Ascending aorta (tissue), 2 donors: ENCODE data around the gene BBX. TPM values are rescaled to one million over a fixed set of nuclear protein-coding genes. Genes with fewer than 3 reads are reported as not detected.
A peak's percentile ranks its signal among the peaks of the same experiment; 100 is the strongest.

ENCODE experiments used
- DNase-seq, 2 donors: peaks; one replicate each; pipeline ENCODE4 v3.0.0-alpha.2; 2019; ENCODE audit warnings: low spot score in 2 of 2
- H3K27ac ChIP-seq, 2 donors: fragments of 200-600 bp; sonication (generic); one replicate each; pipeline ENCODE4 v1.5.1; 2016 to 2017; ENCODE audit warnings: mild to moderate bottlenecking in 1 of 2
- H3K27me3 ChIP-seq: fragments of 200-600 bp; sonication (generic); one replicate; pipeline ENCODE4 v1.5.1; 2017
- H3K36me3 ChIP-seq, 2 donors: fragments of 200-600 bp; sonication (generic); one replicate each; pipeline ENCODE4 v1.5.1; 2016
- H3K4me1 ChIP-seq, 2 donors: fragments of 200-600 bp; sonication (generic); one replicate each; pipeline ENCODE4 v1.5.1; 2016 to 2017; ENCODE audit warnings: mild to moderate bottlenecking in 1 of 2
- H3K4me3 ChIP-seq, 2 donors: fragments of 200-600 bp; sonication (generic); one replicate each; pipeline ENCODE4 v1.5.1; 2016 to 2017; ENCODE audit warnings: mild to moderate bottlenecking in 1 of 2
- H3K9me3 ChIP-seq, 2 donors: fragments of 200-600 bp; sonication (generic); one replicate each; pipeline ENCODE4 v1.5.1; 2016
- CTCF ChIP-seq, 3 experiments: fragments of 200-600 bp in 2 of 3; fragments of 450-650 bp in 1 of 3; sonication (generic) in 2 of 3; IDR thresholded peaks; one replicate each; pipeline ENCODE4 v1.5.1; 2016 to 2019; ENCODE audit warnings: antibody characterized with exemption in 3 of 3, mild to moderate bottlenecking in 1 of 3, moderate library complexity in 1 of 3
- intact Hi-C: fragments of 100-400 bp; cut with DNase I; formaldehyde crosslinking; loops from one replicate; pipeline ENCODE4 v1.15.1; 2023
- total RNA-seq: library from RNA; depleted of rRNA; stranded (reverse); fragments of >200 nt; gene quantifications from one replicate; pipeline ENCODE4 v1.1.0, GENCODE V29; 2016

The BBX gene
- total RNA-seq, 1 donor from 2014 or later = 18.0 TPM

GRCh38 chr3:107790612-107791011 is 267.9 kb downstream of the BBX start:
- peaks cover 0 to 11% of the 10 kb centered on the region in 2 donors for H3K4me1 ChIP-seq
- no peak for TF ChIP-seq CTCF (IDR thresholded peaks at IDR 0.05)
- no peaks in the 10 kb centered on the region for H3K9me3 ChIP-seq
- peaks cover 13 to 16% of the 10 kb centered on the region in 2 donors for H3K36me3 ChIP-seq
- no peak overlapping the region for H3K4me3 ChIP-seq
- intact Hi-C loops = no loop called here
- no peak for DNase-seq
- H3K27me3 ChIP-seq = no peaks in the 10 kb centered on the region
- no peak overlapping the region for H3K27ac ChIP-seq

GRCh38 chr3:107791027-107791426 is 268.3 kb downstream of the BBX start:
- Histone ChIP-seq H3K9me3 (no peaks in the 10 kb centered on the region), H3K36me3 (peaks cover 13 to 16% of the 10 kb centered on the region in 2 donors), H3K4me3 (no peak overlapping the region), H3K4me1 (peaks cover 3 to 14% of the 10 kb centered on the region in 2 donors), H3K27me3 (no peaks in the 10 kb centered on the region), H3K27ac (no peak overlapping the region)
- intact Hi-C loops = no loop called here
- TF ChIP-seq CTCF (IDR thresholded peaks at IDR 0.05) = no peak
- no peak for DNase-seq

GRCh38 chr3:107791450-107791849 is 268.7 kb downstream of the BBX start:
- Histone ChIP-seq H3K4me3 (no peak overlapping the region), H3K36me3 (peaks cover 13 to 16% of the 10 kb centered on the region in 2 donors), H3K9me3 (no peaks in the 10 kb centered on the region), H3K27ac (no peak overlapping the region), H3K4me1 (peaks cover 6 to 17% of the 10 kb centered on the region in 2 donors), H3K27me3 (no peaks in the 10 kb centered on the region)
- no peak for DNase-seq
- TF ChIP-seq CTCF (IDR thresholded peaks at IDR 0.05) = no peak
- intact Hi-C loops = no loop called here

GRCh38 chr3:107794664-107795443 is 272.1 kb downstream of the BBX start:
- TF ChIP-seq CTCF (IDR thresholded peaks at IDR 0.05) = peak in 2 of 3 experiments; percentile 30 to 36
- no peak for DNase-seq
- peaks cover 6 to 41% of the 10 kb centered on the region in 2 donors for H3K4me1 ChIP-seq
- H3K36me3 ChIP-seq = peaks cover 13 to 14% of the 10 kb centered on the region in 2 donors
- no peaks in the 10 kb centered on the region for H3K27me3 ChIP-seq
- peak overlapping the region; percentile 15 to 67 for H3K27ac ChIP-seq
- no peaks in the 10 kb centered on the region for H3K9me3 ChIP-seq
- no peak overlapping the region for H3K4me3 ChIP-seq
- intact Hi-C loops = loop anchor here (5.0 kb wide), 4 partner anchors 43 to 427 kb away; partner anchors contain the start of gene IFT57

- no peaks in the 10 kb centered on the region for H3K9me3 ChIP-seq
- H3K36me3 ChIP-seq = peaks cover 6 to 7% of the 10 kb centered on the region in 2 donors
- peak overlapping the region; percentile 65 to 83 for H3K27ac ChIP-seq
- H3K27me3 ChIP-seq = no peaks in the 10 kb centered on the region
- TF ChIP-seq CTCF (IDR thresholded peaks at IDR 0.05) = no peak
- no peak for DNase-seq
- intact Hi-C loops = loop anchor here (5.0 kb wide), 4 partner anchors 43 to 427 kb away; partner anchors contain the start of gene IFT57
- H3K4me3 ChIP-seq = no peak overlapping the region
- H3K4me1 ChIP-seq = peaks cover 6 to 41% of the 10 kb centered on the region in 2 donors
Measured at GRCh38 chr3:107795514-107796094, 272.8 kb downstream of the BBX start.
